Dendritic cell treated with granulocyte-macrophage colony-stimulating factor and Interleukin-4, amounts not matched to agents 40 ng/mL and 50 ng/mL, for 4 days (primary cell): Measurements from ENCODE around the gene TTC28.

Source experiments
- H3K27ac Mint-ChIP-seq: one replicate; pipeline ENCODE4 v1.8.0; 2022; ENCODE audit warnings: mild to moderate bottlenecking, mixed read lengths
- H3K27me3 Mint-ChIP-seq: one replicate; pipeline ENCODE4 v1.8.0; 2022; ENCODE audit warnings: mild to moderate bottlenecking, mixed read lengths
- H3K36me3 Mint-ChIP-seq: one replicate; pipeline ENCODE4 v1.8.0; 2022; ENCODE audit warnings: low read depth, mixed read lengths
- H3K4me1 Mint-ChIP-seq: one replicate; pipeline ENCODE4 v1.8.0; 2022; ENCODE audit warnings: low read depth, mixed read lengths
- H3K4me3 Mint-ChIP-seq: one replicate; pipeline ENCODE4 v1.8.0; 2022; ENCODE audit warnings: mild to moderate bottlenecking, moderate library complexity, mixed read lengths
- H3K9me3 Mint-ChIP-seq: one replicate; pipeline ENCODE4 v1.8.0; 2022; ENCODE audit warnings: mixed read lengths
- intact Hi-C: fragments of 100-400 bp; cut with micrococcal nuclease; formaldehyde crosslinking; loops from one replicate; pipeline ENCODE4 v1.15.0; 2022

Gene TTC28

DNA sequence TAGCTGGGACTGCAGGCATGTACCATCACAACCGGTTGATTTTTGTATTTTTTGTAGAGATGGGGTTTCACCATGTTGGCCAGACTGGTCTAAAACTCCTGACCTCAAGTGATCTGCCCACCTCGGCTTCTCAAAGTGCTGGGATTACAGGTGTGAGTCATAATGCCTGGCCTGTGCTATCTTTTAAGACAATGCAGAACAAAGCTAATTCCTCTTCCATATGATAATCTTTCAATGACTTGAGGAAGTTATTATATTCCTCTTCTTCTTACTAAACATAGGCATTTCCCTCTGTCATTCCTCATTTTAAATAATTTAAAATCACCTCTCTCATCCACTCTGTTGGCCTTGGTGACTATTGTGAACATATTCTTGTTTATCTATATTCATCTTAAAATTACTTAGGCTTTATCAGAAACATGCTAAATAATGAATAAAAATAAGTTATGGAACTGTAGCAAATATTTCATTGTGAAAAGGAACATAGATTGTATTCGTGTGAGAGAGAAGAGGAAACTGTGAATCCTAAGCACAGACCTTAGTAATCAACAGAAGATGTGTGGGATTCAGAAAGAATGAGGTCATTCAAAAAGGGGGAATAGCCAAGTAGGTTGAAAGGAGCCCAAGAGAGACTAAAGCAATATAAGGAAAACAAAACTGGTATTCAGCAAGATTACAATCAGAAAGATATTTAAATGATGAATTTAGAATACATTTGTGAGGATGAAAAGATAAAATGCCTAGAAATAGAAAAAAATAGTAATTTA is 269.4 kb downstream of the TTC28 start:
- no peak overlapping the region for H3K27ac Mint-ChIP-seq
- H3K4me3 Mint-ChIP-seq, result no peak overlapping the region
- no peaks in the 10 kb centered on the region for H3K36me3 Mint-ChIP-seq
- intact Hi-C loops, result no loop called here
- H3K4me1 Mint-ChIP-seq, result peaks cover 12% of the 10 kb centered on the region
- H3K9me3 Mint-ChIP-seq, result no peaks in the 10 kb centered on the region
- H3K27me3 Mint-ChIP-seq, result no peaks in the 10 kb centered on the region

DNA sequence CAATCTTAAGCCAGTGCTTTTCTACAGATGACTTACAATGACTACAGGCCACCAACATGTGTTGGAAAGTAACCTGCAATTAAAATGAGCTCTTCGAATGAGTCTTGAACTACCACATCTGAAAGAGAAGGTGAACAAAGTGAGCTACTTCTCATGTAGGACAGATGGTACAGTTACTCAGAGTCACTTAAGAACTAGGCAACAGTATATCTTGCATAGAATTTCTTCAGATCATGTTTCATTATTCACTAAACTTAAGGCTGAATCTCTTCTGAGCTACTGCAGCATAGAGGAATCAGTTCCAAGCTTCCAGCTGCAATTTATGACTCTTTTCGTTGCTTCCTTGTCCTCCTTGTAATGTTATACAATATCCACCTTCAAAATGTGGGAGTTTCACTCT is 270.9 kb downstream of the TTC28 start:
- Mint-ChIP-seq H3K36me3 (no peaks in the 10 kb centered on the region), H3K27me3 (no peaks in the 10 kb centered on the region), H3K4me3 (no peak overlapping the region), H3K27ac (no peak overlapping the region), H3K4me1 (peaks cover 12% of the 10 kb centered on the region), H3K9me3 (no peaks in the 10 kb centered on the region)
- intact Hi-C loops, result no loop called here

DNA sequence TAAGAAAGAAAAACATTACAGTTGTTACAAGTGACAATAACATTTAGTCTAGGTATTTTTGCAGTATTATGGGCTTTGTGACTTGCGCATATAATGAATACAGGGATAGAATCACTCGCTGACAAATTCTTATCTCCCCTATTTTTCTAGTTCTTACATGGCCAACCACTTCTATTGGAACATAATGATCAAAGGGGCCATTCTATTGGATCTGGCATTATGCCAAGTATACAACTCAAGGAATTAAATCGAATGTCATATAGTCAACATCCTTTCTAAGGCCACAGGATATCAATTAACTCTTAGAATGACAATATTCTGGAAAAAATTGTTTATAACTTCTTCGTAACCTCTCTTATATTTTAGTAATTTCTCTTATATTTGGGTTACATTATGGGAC is 272.0 kb downstream of the TTC28 start:
- Mint-ChIP-seq H3K27ac (no peak overlapping the region), H3K4me3 (no peak overlapping the region), H3K36me3 (no peaks in the 10 kb centered on the region), H3K27me3 (no peaks in the 10 kb centered on the region), H3K9me3 (no peaks in the 10 kb centered on the region), H3K4me1 (peaks cover 12% of the 10 kb centered on the region)
- intact Hi-C loops, result no loop called here

DNA sequence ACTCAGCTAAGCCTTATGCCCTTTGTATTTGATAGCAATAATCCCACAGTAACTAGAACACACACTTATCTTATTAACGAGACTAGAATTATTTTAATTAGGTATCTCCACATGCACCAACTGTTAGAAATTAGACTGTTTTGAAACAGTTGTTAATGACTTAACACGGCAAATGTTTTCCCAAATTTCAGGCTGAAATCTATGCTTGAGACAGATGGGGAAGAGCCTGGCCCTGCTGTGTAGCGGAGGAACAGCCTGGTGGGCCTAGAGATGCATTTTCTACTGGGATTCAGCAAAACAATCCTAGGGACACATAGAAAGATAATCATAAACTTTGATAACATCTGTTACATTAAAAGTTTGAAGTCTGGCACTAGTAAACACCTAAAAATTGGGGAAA is 273.4 kb downstream of the TTC28 start:
- Mint-ChIP-seq H3K27me3 (no peaks in the 10 kb centered on the region), H3K36me3 (no peaks in the 10 kb centered on the region), H3K4me3 (no peak overlapping the region), H3K4me1 (peaks cover 13% of the 10 kb centered on the region), H3K9me3 (peaks cover under 1% of the 10 kb centered on the region), H3K27ac (no peak overlapping the region)
- intact Hi-C loops, result no loop called here

DNA sequence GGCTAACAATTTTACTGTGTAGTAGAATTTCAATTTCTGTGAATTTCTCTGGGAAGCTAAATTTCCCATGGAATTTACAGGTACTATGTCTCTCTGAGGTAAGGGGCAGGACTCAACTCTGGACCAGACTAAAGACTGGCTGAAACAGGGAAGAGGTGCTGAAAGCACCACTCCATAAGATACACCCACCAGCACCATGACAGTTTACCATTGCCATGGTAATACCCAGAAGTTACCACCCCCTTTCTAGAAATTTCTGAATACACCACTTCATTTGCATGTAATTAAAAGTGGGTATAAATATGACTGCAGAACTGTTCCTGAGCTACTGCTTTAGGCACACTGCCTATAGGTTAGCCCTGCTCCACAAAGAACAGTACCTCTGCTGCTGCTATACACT is 274.1 kb downstream of the TTC28 start:
- Mint-ChIP-seq H3K27me3 (no peaks in the 10 kb centered on the region), H3K4me1 (peaks cover 19% of the 10 kb centered on the region), H3K4me3 (no peak overlapping the region), H3K9me3 (peaks cover 7% of the 10 kb centered on the region), H3K36me3 (peaks cover 6% of the 10 kb centered on the region), H3K27ac (no peak overlapping the region)
- intact Hi-C loops, result no loop called here

DNA sequence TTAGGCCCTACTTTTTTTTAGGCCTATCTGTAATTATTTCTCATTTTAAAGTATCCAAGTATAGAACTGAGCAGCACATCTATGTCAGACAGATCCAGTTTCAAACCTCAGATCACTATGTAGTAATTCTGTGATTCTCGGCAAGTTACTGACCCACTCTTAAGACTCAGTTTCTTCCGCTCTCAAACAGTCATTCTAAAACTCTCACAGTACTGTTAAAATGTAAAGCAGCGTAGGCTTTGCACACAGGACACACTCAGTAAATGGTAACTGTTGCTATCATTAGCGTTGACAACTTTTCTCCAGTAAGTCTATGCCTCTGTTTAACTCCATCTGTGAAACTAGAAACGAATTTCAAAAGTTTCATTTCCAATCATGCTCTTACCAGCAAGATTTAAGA is 277.1 kb downstream of the TTC28 start:
- Mint-ChIP-seq H3K27ac (no peak overlapping the region), H3K4me3 (no peak overlapping the region), H3K27me3 (no peaks in the 10 kb centered on the region), H3K4me1 (peaks cover 7% of the 10 kb centered on the region), H3K36me3 (peaks cover 6% of the 10 kb centered on the region), H3K9me3 (peaks cover 9% of the 10 kb centered on the region)
- intact Hi-C loops, result no loop called here

DNA sequence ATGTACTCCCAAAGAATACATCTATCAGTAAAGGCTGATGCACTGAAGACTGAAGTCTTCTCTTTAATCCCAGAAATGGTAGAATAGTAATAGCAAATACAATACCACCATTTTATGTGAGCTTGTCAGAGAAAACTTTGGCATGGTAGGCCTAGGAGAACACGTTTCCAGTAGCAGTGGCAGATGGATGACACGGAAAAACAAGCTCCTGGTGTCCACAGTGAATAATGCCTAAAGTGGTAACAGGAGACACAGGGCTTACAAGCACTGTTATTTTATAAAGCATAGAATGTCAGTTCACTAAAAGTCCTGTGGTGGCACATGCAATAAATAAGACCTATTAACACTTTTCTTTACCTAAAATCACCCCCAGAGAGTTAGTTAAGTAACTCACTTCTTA is 277.6 kb downstream of the TTC28 start:
- intact Hi-C loops, result no loop called here
- Mint-ChIP-seq H3K9me3 (peaks cover 9% of the 10 kb centered on the region), H3K27ac (no peak overlapping the region), H3K4me3 (no peak overlapping the region), H3K4me1 (peaks cover 7% of the 10 kb centered on the region), H3K36me3 (peaks cover 6% of the 10 kb centered on the region), H3K27me3 (no peaks in the 10 kb centered on the region)

DNA sequence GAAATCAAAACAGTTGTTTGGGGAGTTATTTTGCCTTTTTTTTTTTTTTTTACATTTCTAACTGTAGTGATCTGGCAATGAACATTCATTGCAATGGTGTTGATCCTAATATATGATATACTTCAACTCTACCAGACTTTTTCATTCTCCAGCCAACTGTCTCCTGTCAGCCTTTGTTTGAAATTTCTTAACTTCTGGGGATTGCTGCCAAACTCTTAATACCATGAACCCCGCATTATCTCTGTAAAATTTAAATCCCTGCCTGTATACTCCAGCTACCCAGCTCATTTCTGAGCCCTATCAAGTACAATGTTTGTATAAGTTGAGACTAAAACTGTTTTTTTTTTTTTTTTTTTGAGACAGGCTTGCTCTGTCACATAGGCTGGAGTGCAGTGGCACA is 280.7 kb downstream of the TTC28 start:
- intact Hi-C loops, result no loop called here
- no peak overlapping the region for H3K27ac Mint-ChIP-seq

DNA sequence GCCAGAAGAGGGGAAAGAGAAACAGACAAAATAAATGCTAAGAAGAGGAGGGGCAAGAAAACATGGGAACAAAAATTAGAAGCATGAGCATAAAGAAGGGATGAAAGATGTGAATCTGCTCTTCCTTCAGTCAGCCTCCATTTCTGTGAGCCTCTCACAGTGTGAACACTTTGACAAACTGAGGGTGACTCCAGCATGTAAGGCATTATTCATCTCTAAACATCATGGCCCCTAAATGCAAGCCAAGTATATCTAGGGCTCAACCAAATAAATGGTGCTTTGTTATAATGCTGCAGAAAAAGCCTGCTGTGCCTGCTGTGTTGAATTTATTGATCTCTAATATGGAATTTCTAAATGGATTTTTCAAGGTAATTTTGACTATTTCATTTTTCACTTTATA is 281.3 kb downstream of the TTC28 start:
- H3K4me3 Mint-ChIP-seq, result no peak overlapping the region
- intact Hi-C loops, result no loop called here

More for the DNA sequence above, 280.7 kb downstream of the TTC28 start:
- H3K4me3 Mint-ChIP-seq, result no peak overlapping the region
- H3K4me1 Mint-ChIP-seq, result peaks cover 19% of the 10 kb centered on the region
- H3K9me3 Mint-ChIP-seq, result peaks cover 9% of the 10 kb centered on the region
- H3K27me3 Mint-ChIP-seq, result no peaks in the 10 kb centered on the region
- peaks cover 6% of the 10 kb centered on the region for H3K36me3 Mint-ChIP-seq

DNA sequence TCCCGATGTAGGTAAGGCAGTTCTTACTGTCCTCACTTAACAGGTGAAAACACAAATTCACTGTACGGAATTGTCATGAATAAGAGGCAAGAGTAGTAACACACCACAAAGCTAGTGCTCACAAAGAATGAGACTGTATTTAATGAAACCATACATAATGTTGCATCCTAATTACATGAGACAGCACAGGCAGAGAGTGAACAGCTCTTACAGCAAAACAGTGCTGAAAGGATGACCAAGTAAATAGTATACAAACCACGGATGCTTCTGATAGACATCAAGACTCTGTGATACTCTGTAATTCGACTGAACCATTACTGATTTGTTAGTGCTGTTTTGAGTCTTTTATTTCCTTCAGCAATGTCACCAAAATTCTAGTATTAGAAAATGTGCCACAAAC is 282.3 kb downstream of the TTC28 start:
- Mint-ChIP-seq H3K9me3 (peaks cover 9% of the 10 kb centered on the region), H3K27me3 (no peaks in the 10 kb centered on the region), H3K27ac (no peak overlapping the region), H3K4me3 (no peak overlapping the region), H3K36me3 (peaks cover 6% of the 10 kb centered on the region), H3K4me1 (peaks cover 19% of the 10 kb centered on the region)
- intact Hi-C loops, result no loop called here

More for the DNA sequence above, 281.3 kb downstream of the TTC28 start:
- no peaks in the 10 kb centered on the region for H3K27me3 Mint-ChIP-seq
- peaks cover 6% of the 10 kb centered on the region for H3K36me3 Mint-ChIP-seq
- H3K4me1 Mint-ChIP-seq, result peaks cover 19% of the 10 kb centered on the region
- no peak overlapping the region for H3K27ac Mint-ChIP-seq
- peaks cover 9% of the 10 kb centered on the region for H3K9me3 Mint-ChIP-seq

DNA sequence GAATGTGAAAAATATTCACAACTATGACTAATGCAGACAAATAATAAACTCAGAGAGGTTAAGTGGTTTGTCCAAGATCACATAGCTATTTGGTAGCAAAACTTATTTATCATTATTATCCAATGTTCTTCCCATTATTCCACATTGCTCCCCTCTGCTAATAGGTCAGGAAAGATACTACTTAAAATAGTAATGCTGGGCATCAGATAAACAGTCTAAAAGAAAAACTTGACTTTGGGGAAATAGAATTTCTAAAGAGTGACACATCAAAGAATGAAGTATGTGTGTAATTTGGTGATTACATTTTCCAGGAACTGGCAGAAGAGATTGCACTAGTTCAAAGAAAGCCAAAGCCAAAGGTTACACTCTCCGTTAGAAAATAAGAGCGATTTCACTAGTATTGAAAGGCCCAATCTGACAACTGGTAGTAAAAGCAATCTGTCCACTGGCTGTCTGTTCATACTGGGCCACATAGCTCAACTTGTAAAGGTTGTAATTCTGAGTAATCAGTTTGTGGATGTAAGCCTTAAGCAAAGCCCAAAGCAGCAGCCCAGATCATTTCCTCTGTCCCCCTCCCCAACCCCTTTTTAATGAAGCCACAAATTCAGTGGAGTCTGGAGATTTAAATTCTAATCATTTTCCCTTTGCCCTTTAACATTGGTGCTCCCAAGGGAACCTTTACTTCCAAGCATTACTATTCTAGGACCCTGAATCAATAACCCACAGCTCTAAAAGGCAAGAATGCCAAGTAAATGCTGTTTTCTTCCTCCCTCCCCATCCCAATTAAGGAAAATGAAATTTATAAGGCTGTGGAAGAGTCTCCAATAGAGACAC is 283.5 kb downstream of the TTC28 start:
- no peak overlapping the region for H3K4me3 Mint-ChIP-seq
- H3K27me3 Mint-ChIP-seq, result no peaks in the 10 kb centered on the region
- intact Hi-C loops, result no loop called here
- no peak overlapping the region for H3K27ac Mint-ChIP-seq
- H3K9me3 Mint-ChIP-seq, result peaks cover 15% of the 10 kb centered on the region
- peaks cover 5% of the 10 kb centered on the region for H3K36me3 Mint-ChIP-seq
- peaks cover 17% of the 10 kb centered on the region for H3K4me1 Mint-ChIP-seq

DNA sequence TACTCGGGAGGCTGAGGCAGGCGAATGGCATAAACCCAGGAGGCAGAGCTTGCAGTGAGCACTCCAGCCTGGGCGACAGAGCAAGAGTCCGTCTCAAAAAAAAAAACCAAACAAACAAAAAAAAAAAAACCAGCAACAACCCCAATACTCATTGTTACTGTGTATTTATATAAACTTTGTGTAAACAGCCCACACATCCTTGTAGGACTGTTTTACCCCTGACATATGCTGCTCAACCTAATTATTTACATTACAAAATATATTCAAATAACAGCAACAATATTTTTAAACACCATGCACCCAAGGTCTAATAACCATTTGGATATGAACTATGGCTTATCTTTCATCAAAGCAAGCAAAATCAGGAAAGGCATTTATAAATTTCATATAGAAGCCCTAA is 284.1 kb downstream of the TTC28 start:
- peaks cover 12% of the 10 kb centered on the region for H3K4me1 Mint-ChIP-seq
- no peak overlapping the region for H3K4me3 Mint-ChIP-seq
- peaks cover 11% of the 10 kb centered on the region for H3K9me3 Mint-ChIP-seq
- H3K27me3 Mint-ChIP-seq, result no peaks in the 10 kb centered on the region
- intact Hi-C loops, result no loop called here
- no peaks in the 10 kb centered on the region for H3K36me3 Mint-ChIP-seq
- H3K27ac Mint-ChIP-seq, result no peak overlapping the region

DNA sequence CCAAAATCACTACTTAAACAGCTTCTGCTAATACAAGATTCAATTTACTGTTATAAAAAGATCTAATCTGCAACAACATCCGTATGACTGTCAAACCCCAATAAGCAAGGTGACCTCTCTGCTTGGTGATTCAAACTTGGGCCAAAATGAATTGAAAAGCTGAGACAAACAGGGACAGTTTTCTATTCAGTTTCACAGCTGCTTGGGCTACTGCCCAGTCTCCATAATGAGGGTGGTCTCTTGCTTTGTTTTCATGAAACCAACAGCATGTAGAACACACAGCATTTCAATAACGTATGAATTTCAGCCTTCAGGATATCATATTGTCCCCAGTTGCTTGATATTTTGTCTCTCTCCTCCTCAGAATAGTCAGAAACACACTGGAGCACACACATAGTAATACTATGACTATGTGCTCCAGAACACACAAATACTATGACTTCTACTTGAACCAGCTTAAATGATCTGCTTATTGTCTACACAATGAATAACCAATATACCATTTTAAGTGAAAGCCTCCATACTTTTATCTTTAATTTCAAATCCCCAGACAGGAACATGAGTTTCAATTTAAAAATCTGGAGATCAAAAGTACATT is 285.0 kb downstream of the TTC28 start:
- no peaks in the 10 kb centered on the region for H3K36me3 Mint-ChIP-seq
- H3K4me1 Mint-ChIP-seq, result peaks cover 12% of the 10 kb centered on the region
- no peak overlapping the region for H3K4me3 Mint-ChIP-seq
- peaks cover 10% of the 10 kb centered on the region for H3K9me3 Mint-ChIP-seq
- H3K27ac Mint-ChIP-seq, result no peak overlapping the region
- no peaks in the 10 kb centered on the region for H3K27me3 Mint-ChIP-seq
- intact Hi-C loops, result no loop called here

DNA sequence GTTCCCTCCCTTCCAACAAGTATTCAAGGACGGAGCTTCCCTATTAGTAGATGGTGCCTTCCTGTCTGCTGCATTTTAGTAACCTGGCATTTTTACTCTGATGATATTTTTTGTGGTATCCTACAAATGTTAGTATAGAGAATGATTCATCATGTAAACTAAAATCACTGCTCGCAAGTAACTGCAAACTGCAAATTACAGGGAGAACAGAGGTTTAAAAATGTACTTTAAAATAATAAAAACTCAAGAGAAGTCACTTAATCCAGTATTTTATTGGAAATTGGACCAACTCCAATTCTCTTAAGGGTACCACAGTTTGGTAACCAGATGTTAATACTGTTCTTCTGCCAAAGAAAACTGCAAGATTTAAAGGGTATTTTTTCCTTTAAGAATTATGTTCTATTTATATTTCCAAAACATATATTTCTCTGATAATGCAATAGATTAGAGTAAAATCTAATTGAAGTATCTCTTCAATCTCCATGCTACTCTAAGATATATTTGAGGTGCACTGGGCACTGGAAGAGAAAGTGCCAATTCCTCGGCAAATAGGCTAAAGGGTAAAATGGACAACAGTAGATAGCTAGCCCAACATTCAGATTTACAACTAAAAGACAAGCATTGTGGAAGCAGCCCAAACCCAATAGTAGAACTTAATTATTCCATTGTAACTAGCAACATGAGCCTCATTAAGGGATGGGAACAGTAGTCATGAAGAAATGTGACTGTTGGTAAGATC is 298.0 kb downstream of the TTC28 start:
- no peak overlapping the region for H3K4me3 Mint-ChIP-seq
- H3K27ac Mint-ChIP-seq, result no peak overlapping the region
- H3K9me3 Mint-ChIP-seq, result no peaks in the 10 kb centered on the region
- intact Hi-C loops, result no loop called here
- H3K4me1 Mint-ChIP-seq, result peaks cover 22% of the 10 kb centered on the region
- H3K36me3 Mint-ChIP-seq, result no peaks in the 10 kb centered on the region
- H3K27me3 Mint-ChIP-seq, result no peaks in the 10 kb centered on the region
